HG03039 (cell line): ENCODE data around the gene TCP11L2.
"Not testable (repeated sequence)": the region's sequence is repeated elsewhere in the genome, so short reads cannot be mapped to it uniquely, and the experiment has no call there.

Source experiments
- ATAC-seq: cut with Tn5 transposase; IDR thresholded peaks from one replicate; pipeline ENCODE4 v1.9.1; 2021; ENCODE audit warnings: mild to moderate bottlenecking, moderate library complexity; ENCODE audit not compliant: unreplicated experiment

TCP11L2 gene

GRCh38 chr12:106282457-106283097 is 20.0 kb upstream of the TCP11L2 start:
- no peak for ATAC-seq

- ATAC-seq, result no peak
Observed at GRCh38 chr12:106284358-106285105, 18.0 kb upstream of the TCP11L2 start.

GRCh38 chr12:106285982-106286381 is 16.6 kb upstream of the TCP11L2 start:
- ATAC-seq, result no peak

GRCh38 chr12:106286576-106287162 is 15.9 kb upstream of the TCP11L2 start:
- not testable (repeated sequence) for ATAC-seq

- no peak for ATAC-seq
Observed at GRCh38 chr12:106287364-106287763, 15.2 kb upstream of the TCP11L2 start.

GRCh38 chr12:106288101-106288493 is 14.4 kb upstream of the TCP11L2 start:
- ATAC-seq, result no peak

GRCh38 chr12:106288494-106289195 is 13.9 kb upstream of the TCP11L2 start:
- no peak for ATAC-seq

- no peak for ATAC-seq
Observed at GRCh38 chr12:106289196-106289681, 13.3 kb upstream of the TCP11L2 start.

- no peak for ATAC-seq
Observed at GRCh38 chr12:106290666-106291065, 11.9 kb upstream of the TCP11L2 start.

GRCh38 chr12:106291342-106291741 is 11.2 kb upstream of the TCP11L2 start:
- no peak for ATAC-seq

- no peak for ATAC-seq
Observed at GRCh38 chr12:106292339-106292738, 10.2 kb upstream of the TCP11L2 start.

- no peak for ATAC-seq
Observed at GRCh38 chr12:106296179-106296877, 6.2 kb upstream of the TCP11L2 start.

- ATAC-seq, result no peak
Observed at GRCh38 chr12:106297075-106297474, 5.5 kb upstream of the TCP11L2 start.

- no peak for ATAC-seq
Observed at GRCh38 chr12:106297681-106298080, 4.9 kb upstream of the TCP11L2 start.

GRCh38 chr12:106299202-106299774 is 3.2 kb upstream of the TCP11L2 start:
- ATAC-seq, result no peak

GRCh38 chr12:106300761-106301160 is 1.8 kb upstream of the TCP11L2 start:
- ATAC-seq, result no peak

- ATAC-seq, result no peak
Observed at GRCh38 chr12:106301241-106301610, 1.3 kb upstream of the TCP11L2 start.

GRCh38 chr12:106301611-106302321 is 767 bp upstream of the TCP11L2 start:
- peak; percentile 42 for ATAC-seq

GRCh38 chr12:106303202-106303820 is 778 bp downstream of the TCP11L2 start:
- ATAC-seq, result no peak
